Measurements from ENCODE around the gene GSS.

GSS gene

DNA sequence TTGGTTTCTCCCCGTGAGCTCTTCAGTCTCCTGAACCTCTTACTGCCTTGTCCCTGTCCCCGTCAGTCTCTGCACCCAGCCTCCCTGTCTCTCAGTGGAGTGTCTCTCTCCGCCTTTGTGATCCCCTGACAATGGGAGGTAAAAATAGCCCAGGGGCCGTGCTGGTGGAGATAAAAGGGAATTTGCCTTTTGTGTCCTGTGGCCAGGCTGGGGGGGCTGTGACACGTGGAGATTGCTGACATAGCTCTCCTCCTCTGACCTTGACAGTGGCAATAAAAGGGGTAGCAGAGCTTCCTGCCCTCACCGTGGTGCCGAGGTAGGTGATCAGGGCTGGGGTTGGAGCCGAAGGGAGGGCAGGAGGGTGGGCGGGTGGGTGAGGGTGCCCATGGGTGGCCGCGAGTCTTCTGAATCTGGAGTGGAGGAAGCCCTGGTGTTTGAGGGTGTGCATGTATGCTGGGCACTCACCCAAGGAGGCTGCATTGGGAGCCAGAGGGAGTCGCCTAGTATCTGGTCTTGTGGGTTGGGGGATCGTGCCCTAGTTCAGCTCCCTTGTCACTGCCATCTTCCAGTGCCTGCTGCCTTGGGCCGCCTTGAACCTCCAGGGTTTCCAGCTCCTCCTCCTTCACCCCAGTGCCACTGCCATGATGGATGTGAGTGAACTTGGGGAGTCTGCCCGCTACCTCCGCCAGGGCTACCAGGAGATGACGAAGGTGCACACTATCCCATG is 21.9 kb upstream of the GSS start:
- DNase-seq, result no peak

DNA sequence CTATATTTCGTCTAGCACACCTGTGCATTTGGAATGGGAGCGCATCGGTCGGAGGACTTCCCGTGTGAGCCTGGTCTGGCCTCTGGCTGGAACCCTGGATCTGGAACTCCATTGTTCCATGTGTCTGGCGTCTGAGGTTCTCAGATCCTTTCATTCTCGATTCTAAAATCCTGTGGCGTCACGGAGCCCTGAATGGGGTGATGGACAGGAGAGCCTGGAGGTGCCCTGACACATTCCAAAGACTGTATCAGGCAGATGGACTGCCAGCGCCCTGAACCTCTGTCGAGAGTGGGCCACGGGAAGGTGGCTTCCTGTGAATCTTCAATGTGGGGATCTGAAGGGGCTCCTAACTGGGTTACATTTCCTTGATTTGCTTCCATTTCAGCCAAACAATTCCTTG is 20.7 kb upstream of the GSS start:
- DNase-seq, result no peak

DNA sequence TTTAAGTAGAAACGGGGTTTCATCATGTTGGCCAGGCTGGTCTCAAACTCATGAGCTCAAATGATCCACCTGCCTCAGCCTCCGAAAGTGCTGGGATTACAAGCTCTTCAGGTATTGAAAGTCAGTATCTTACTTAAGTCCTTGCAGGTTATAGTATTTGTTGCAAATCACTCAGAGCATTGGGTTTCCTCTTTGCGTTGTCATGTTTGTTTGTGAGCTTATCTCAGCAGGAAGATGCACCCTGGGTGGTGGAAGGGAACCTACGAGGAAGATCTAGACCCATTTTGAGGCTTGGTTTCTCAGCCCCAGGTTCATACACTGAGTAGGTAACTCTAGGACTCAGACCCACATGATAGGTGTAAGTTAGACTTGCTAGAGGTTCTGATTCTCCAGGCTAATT is 18.6 kb upstream of the GSS start:
- no peak for DNase-seq

DNA sequence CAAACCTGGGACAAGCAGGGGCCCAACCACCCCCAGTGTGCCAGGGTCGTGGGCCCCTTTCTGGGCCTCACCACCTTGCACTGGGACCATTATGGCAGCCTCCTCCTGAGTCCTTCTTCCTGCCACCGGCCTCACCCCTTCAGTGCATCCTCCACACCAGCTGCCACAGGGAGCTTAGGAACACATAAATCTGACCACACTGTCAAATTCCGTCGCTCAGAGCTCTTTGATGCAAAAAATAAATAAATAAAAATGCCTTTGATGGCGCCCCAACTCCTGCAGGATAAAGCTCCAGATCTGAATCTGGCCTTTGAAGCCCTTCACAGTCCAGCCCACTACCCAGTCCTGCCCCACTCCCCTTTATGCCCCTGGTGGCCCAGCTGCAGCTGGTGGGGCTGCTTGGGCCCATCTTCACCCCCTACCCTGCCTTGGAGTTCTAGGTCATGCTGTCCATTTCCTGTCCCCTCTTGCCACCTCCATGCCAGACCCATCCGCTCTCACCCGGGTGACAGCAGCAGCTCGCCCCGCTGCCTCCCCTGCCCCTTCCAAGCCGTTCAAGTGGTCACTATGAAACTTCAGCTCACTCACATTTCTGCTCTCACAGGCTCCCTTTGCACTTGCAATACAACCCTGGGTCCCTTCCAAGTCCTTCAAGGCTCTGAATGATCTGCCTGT is 16.1 kb upstream of the GSS start:
- no peak for DNase-seq

DNA sequence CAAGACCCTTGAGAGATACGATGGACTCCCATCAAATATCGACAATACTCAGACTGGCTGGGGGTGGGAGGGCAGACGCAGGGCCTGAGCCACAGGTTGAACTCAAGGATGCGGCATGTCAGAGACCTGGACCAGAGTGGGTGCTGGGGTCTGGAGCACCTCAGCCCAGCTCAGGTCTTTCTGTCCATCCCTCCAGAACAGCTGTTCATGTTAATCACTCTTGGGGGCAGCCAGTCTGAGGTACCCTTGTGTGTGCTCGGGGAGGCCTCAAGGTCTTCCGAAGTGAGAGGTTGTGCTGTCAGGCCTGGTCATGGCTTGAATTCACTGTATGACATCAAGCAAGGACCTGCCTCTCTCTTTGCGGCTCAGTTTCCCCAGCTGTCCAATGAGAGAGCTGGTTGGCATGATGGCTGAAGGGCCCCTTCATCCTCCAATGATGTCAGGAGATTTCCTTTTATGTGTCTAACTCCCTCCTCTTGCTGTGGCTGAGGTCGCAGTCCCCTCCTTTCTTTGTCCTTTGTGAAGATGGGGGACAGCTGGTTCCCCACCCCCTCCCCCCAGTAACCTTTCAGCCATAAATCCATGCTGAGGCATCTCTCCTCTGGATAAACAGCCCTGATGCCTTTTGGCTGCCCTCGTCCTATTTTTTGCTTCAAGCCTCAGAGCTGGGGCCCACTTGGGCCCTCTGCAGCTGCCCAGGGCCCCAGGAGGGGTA is 15.4 kb upstream of the GSS start:
- DNase-seq, result no peak

DNA sequence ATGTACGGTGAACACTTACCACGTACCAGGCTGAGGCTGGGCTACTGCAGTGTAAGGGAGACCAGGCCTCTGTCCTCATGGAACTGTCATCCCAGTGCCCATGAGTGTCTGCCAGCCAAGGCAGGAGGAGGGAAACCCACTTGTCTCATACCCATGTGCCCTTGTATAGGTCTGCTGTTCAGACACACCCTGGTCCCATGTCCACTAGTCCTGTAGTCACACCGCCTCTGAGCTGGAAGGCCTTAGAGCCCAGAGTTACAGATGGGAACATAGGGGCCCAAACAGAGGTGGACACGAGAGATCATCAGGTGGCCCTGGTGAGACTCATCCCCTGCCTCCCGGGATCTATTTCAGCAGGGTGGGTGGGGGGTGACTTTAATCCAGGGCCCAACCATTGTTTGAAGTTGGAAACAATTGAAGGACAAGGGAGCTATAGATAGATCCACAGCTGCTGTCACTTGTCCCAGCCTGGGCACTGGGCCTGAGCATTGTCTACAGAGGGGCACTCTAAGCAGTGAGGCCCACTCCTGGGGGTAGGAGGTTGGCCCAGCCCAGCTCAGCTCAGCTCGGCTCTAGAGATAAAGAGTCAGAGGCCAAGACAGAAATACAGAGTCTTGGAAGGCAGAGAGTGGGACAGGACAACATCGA is 14.7 kb upstream of the GSS start:
- DNase-seq, result no peak

DNA sequence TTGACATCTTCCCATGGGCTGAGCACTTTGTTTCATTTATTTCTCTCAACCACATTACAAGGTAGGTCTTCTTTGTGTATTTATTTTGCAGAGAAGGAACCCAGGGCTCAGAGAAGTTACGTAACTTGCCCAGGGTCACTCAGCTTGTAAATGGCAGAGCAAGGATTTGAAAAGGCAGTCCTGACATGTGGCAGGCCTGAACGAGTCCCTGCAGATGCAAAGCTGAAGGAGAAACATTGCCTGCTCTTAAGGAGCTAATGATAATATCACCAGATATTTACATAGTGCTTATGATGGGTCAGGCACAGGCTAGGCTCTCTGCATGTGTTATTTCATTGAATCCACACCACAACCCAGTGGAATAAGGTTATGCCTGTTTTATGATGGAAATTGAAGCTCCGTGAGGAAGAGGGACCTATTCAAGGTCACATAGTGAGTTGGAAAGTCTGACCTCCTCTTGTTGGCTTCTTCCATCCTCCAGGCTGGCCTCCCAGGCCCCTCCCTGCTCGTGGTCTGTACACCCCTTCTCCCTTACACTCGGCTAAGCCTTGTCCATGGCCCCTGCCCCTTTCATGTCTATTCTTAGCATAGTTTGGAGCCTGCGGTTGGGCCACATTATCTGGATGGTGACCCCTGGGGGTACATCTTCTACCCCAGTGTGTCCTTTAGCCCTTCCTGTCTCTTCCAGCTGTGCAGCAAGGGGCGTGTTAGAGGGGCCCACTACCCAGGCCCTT is 12.6 kb upstream of the GSS start:
- DNase-seq, result no peak

DNA sequence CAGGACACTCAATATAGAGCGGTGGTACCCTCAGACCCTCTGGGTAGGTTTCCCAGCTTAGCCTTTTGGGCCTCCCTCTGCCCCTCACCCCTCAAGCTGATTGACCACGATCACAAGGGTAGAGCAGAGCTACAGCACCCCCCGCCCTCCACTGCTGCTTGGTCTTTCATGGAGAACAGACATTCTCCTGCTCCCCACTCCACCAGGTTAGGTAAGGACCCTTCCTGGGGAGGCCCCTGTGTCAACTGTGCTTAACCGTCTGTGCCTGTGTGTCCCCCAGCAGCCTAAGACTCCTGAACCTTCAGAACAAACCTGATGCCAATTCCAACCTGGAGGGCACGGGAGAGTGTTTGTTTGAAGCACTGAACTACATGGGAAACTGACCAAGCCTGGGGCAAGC is 11.8 kb upstream of the GSS start:
- DNase-seq, result no peak

DNA sequence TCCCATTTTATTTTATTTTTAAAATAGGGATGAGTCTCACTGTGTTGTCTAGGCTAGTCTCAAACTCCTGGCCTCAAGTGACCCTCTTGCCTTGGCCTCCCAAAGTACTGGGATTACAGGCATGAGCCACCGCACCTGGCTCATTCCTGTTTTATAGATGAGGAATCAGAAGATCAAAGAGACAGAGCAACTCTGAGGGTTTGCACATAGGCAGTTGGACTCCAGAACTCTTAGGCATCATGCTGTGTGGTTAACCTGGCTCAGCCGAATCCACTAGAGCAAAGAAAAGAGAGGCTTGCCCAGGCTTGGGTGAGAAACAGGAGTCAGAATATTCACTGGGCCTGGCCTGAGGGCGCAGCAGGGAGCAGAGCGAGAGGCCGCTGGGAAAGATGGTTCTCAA is 9.4 kb upstream of the GSS start:
- DNase-seq, result no peak

DNA sequence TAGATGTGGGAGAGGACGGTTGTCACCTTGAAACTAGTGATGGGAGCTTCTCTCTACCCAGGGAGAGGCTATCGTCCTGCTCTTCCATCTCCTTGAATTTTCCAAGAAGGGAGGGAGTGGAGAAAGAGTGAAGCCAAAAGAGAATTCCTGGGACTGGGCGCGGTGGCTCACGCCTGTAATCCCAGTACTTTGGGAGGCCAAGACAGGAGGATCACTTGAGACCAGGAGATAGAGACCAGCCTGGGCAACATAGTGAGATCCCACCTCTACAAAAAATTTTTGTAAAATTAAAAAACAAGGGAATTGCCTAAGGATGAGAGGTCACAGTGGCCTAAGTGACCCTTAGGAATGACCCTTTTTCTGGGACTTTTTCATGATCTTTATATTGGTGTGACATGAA is 8.9 kb upstream of the GSS start:
- no peak for DNase-seq

DNA sequence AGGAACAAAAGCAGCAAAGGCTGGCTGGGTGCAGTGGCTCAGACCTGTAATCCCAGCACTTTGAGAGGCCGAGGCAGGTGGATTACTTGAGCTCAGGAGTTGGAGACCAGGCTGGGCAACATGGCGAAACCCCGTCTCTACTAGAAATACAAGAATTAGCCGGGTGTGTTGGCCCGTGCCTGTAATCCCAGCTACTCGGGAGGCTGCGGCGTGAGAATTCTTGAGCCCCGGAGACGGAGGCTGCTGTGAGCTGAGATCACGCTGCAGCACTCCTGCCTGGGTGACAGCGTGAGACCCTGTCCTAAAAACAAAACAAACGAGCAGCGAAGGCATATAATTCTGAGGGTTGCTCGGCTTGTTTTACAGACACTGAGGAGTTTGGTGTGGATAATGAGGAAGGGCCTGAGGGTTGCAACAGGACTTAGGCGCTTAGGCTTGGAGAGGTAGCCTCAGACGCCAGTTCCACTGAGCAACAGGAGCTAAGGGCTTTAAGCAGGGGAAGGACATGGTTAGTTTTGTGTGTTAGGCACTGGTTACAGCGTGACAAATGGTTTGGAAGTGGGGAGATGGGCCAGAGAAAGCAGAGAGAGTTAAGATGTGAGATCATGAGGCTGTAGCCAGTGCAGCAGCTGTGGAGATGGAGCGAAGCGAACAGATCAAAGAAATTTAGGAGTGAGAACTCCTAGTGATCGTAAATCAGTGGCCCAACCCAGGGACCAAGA is 1.3 kb upstream of the GSS start:
- DNase-seq, result no peak

DNA sequence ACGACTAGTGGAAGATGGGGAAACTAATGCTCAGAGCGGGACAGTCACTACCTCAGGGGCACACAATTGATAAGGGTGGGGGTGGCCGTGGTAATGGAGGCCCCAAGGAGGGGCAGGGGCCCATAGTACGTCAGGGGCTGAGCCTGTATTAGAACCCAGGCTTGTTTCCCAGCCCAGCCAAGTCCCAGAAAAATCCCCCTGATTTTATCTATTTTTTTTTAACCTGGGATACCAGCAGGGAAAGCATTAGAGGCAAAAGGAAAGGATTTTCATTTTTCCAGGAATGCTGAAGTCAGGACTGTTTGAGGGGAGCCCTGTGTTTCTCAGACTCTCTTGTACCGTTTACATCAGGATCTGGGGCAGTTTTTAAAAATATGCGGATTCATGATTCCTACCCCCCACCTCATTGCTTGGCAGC is 444 bp upstream of the GSS start:
- DNase-seq, result no peak

DNA sequence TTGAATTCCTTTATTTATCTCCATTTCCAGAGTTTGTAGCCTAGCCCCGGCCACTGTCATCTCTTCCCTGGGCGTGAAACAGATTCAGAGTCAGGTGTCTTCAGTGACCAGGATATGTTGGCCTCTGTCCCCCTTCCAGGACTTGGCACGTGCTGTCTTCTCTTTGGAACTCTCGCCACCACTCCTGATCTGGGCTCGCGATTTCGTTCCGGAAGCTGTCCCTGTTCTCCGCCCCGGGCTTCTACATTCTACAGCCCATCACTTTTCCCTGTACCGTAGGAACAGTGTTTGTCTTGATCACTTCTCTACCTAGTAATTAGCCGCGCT is 739 bp downstream of the GSS start:
- DNase-seq, result peak; percentile 51

DNA sequence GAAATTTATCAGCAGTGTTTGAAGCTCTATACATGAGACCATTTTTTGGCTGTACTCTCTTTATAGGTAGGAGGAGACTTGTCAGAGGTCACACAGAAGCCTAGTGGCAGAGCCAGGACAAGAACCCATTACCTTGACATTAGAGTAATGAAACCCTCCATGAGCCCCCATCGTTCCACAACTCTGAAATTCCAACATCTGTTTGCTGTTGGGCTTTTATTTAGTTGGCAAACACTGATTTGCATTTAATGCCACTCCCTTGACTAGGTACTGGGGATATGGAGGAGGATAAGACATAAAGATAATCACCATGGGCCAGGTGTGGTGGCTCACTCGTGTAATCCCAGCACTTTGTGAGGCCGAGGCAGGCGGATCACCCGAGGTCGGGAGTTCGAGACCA is 1.6 kb downstream of the GSS start:
- DNase-seq, result no peak

DNA sequence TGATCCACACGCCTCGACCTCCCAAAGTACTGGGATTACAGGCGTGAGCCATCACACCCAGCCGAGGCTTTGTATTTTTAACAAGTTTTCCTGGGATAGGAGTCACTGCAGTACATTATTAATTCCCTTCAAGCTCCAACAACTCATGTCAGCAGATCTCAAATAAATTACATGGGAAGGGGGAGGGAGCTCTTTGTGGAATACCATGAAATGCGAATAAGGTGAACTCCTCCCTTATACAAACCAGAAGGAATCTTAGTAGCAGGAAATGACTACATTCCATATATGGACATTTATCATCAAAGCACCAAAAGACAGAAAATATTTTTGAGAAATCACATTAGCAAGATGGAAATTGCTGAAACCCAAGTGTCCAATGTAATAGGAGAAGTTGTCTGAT is 2.9 kb downstream of the GSS start:
- peak; percentile 79 for DNase-seq

DNA sequence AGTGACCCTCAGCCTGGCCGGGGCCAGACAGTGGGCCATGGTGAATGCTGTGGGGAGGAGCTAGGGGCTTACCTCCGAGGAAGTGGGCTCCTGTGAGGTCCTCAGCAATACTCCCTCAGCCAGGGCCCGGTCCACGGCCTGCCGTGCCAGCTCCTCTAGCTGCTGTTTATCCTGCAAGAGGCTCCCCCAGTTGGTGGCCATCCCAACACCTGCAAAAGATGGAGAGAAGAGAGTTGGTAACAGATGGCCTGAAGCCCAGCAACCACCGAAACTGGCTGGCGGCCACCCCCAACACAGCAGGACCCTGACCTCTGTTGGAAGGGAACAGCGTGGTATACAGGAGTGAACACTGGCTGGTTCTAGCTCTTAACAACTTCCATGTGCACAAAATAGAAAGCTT is 4.0 kb downstream of the GSS start:
- DNase-seq, result no peak

DNA sequence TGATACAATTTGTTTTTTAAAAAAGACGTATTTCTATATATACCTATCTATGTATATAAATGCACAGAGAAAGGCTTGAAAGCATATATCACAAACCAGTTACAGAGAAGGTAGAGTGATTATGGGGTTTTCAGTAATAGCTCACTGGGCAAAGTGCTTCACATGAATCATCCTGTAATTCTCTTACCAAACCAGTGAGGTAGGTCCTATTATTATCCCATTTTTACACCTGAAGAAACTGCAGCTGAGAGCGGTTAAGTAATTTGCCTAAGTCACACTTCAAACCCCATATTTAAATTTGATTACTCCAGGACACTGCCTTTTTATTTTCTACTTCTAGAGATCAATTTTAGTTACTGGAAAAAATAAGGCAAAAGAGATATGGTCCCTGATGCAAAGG is 4.4 kb downstream of the GSS start:
- DNase-seq, result no peak

DNA sequence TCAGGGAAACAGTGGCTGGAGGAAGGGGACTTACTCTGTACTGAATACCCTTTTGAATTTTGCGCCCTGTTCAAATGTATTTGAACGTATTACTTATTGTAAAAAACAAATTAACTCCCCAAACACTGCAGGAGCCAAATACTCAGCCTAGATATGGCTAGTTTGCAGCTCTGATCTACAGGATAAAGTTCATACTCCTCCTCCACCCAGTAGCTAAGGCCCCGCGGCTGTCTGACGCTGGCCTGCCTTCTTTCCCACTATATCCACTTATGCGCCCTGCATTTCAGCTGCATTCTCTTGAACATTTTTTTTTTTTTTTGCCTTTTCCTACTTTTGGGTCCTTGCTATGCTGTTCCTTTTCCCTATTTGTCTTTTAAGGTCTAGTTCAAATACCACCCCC is 6.5 kb downstream of the GSS start:
- no peak for DNase-seq

DNA sequence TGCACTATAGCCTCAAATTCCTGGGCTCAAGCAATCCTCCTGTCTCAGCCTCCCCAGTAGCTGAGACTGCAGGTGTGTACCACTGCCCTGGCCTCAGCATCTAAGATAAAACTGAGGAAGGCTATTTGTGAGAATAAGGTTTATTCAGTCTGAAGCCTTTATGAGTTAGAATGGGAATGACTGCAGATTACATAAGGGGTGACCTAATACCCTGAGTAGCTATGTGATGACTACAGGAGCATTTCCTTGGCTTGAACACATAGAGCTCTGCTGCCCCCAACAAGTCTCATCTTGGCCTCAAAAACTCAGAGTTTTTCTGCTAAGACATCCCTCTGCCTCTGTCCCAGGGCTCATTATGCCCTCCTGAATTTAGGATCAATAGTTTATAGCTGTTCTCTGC is 7.6 kb downstream of the GSS start:
- DNase-seq, result peak; percentile 82

DNA sequence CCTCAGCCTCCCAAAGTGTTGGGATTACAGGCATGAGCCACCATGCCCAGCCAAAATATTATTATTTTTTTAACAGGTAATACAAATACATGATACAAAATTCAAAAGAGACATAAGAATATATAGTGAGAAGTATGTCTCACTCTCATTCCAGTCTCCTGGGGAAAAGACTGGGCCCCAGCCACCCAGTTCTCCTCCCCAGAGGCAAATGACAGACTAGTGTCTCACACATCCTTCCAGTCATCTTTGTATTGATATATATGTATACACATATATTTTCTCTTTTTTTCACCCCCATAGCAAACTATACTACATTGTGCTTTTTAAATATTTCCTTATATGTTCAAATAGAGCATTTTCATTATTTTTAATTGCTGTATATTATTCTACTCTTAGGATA is 8.3 kb downstream of the GSS start:
- DNase-seq, result no peak

DNA sequence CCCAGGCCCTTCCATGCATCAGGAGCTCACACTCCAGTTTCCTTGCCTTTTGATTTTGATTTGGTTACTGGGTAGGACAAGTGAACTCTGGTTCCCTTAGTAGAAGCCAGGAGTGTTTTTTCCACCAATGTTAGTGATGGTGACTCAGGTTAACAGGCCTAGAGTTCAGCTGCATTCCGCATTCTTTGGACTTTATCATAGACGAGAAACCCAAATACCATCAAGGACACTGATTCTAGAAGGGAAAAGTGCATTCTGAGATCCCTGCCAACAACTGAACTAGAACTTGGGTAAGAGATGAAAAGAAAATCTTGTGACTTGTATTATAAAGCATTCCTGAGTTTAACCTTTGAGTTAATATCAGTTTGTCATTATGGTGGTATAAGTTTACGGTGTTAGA is 8.9 kb downstream of the GSS start:
- no peak for DNase-seq

All from fibroblast of skin of abdomen (primary cell).